Parathyroid adenoma (tissue), 2 donors: ENCODE measurements around the gene ETV1.

Experiments
- H2AFZ ChIP-seq: fragments of 300-600 bp; sonication (generic); one replicate; pipeline ENCODE4 v1.7.0; 2017; ENCODE audit warnings: antibody characterized with exemption, mild to moderate bottlenecking
- H3K27ac ChIP-seq: fragments of 300-600 bp; sonication (generic); one replicate; pipeline ENCODE4 v1.7.0; 2017
- H3K27me3 ChIP-seq: fragments of 300-600 bp; sonication (generic); one replicate; pipeline ENCODE4 v1.7.0; 2017; ENCODE audit warnings: low read length; ENCODE audit not compliant: control insufficient read depth, insufficient read depth
- H3K36me3 ChIP-seq: fragments of 300-600 bp; sonication (generic); one replicate; pipeline ENCODE4 v1.7.0; 2017; ENCODE audit warnings: low read length; ENCODE audit not compliant: control insufficient read depth, insufficient read depth
- H3K4me1 ChIP-seq: fragments of 300-600 bp; sonication (generic); one replicate; pipeline ENCODE4 v1.7.0; 2017; ENCODE audit warnings: control low read depth
- H3K4me2 ChIP-seq: fragments of 300-600 bp; sonication (generic); one replicate; pipeline ENCODE4 v1.7.0; 2017; ENCODE audit warnings: low read length
- H3K4me3 ChIP-seq: fragments of 300-600 bp; sonication (generic); one replicate; pipeline ENCODE4 v1.7.0; 2017; ENCODE audit warnings: low read depth, low read length
- H3K79me2 ChIP-seq: fragments of 300-600 bp; sonication (generic); one replicate; pipeline ENCODE4 v1.7.0; 2017; ENCODE audit warnings: control low read depth
- H3K9ac ChIP-seq: fragments of 300-600 bp; sonication (generic); one replicate; pipeline ENCODE4 v1.7.0; 2017; ENCODE audit warnings: mild to moderate bottlenecking
- H3K9me3 ChIP-seq: fragments of 300-600 bp; sonication (generic); one replicate; pipeline ENCODE4 v1.7.0; 2017; ENCODE audit warnings: low read length; ENCODE audit not compliant: control insufficient read depth
- TF ChIP-seq, protein P1 (sequence below): fragments of 300-600 bp; sonication (generic); IDR thresholded peaks from one replicate; pipeline ENCODE4 v1.7.0; 2017; ENCODE audit warnings: antibody characterized with exemption, mild to moderate bottlenecking
- donor health status: primary hyperparathyroidism.

Gene ETV1

DNA sequence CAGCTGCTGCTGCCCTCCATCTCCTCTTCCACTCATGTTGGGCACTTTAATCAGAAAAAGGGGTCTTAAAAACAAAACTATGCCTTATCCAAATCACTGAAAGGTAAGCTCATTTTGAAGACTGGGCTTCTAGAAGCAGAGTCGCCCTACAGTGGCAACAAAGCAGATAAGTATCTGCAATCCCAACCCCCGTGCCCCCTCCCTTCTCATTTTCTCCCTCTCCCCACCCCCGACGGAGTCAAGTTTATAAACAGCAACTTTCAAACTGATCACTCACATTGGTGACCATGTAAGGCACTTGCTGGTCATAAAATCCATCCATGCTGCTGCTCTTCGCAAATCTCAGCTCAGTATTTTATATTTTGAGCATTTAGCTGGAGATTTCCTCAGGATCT is 738 bp downstream of the ETV1 start:
- peak overlapping the region; percentile 80 for H3K4me3 ChIP-seq
- TF ChIP-seq, protein P1, sequence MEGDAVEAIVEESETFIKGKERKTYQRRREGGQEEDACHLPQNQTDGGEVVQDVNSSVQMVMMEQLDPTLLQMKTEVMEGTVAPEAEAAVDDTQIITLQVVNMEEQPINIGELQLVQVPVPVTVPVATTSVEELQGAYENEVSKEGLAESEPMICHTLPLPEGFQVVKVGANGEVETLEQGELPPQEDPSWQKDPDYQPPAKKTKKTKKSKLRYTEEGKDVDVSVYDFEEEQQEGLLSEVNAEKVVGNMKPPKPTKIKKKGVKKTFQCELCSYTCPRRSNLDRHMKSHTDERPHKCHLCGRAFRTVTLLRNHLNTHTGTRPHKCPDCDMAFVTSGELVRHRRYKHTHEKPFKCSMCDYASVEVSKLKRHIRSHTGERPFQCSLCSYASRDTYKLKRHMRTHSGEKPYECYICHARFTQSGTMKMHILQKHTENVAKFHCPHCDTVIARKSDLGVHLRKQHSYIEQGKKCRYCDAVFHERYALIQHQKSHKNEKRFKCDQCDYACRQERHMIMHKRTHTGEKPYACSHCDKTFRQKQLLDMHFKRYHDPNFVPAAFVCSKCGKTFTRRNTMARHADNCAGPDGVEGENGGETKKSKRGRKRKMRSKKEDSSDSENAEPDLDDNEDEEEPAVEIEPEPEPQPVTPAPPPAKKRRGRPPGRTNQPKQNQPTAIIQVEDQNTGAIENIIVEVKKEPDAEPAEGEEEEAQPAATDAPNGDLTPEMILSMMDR: no peak
- H3K9me3 ChIP-seq: no peaks in the 10 kb centered on the region
- H2AFZ ChIP-seq: peak overlapping the region; percentile 93
- H3K36me3 ChIP-seq: no peaks in the 10 kb centered on the region
- H3K4me1 ChIP-seq: no peaks in the 10 kb centered on the region
- peak overlapping the region; percentile 94 for H3K27ac ChIP-seq
- H3K4me2 ChIP-seq: peak overlapping the region; percentile 82
- H3K79me2 ChIP-seq: no peaks in the 10 kb centered on the region
- H3K27me3 ChIP-seq: no peaks in the 10 kb centered on the region
- H3K9ac ChIP-seq: no peak overlapping the region

GRCh38 chr7:13988065-13988464 is 1.4 kb downstream of the ETV1 start:
- Histone ChIP-seq H3K4me1 (no peaks in the 10 kb centered on the region), H3K9me3 (no peaks in the 10 kb centered on the region), H3K36me3 (no peaks in the 10 kb centered on the region), H3K27me3 (no peaks in the 10 kb centered on the region), H3K9ac (no peak overlapping the region), H3K4me3 (peak overlapping the region; percentile 80), H2AFZ (peak overlapping the region; percentile 62), H3K27ac (no peak overlapping the region), H3K4me2 (peak overlapping the region; percentile 82), H3K79me2 (no peaks in the 10 kb centered on the region)
- TF ChIP-seq, protein P1: no peak

GRCh38 chr7:13987395-13987794 is 2.1 kb downstream of the ETV1 start:
- H3K36me3 ChIP-seq: no peaks in the 10 kb centered on the region
- no peaks in the 10 kb centered on the region for H3K79me2 ChIP-seq
- H3K27ac ChIP-seq: no peak overlapping the region
- no peaks in the 10 kb centered on the region for H3K4me1 ChIP-seq
- no peak overlapping the region for H2AFZ ChIP-seq
- no peak overlapping the region for H3K4me3 ChIP-seq
- H3K9ac ChIP-seq: no peak overlapping the region
- no peaks in the 10 kb centered on the region for H3K27me3 ChIP-seq
- no peaks in the 10 kb centered on the region for H3K9me3 ChIP-seq
- TF ChIP-seq, protein P1: no peak
- no peak overlapping the region for H3K4me2 ChIP-seq

DNA sequence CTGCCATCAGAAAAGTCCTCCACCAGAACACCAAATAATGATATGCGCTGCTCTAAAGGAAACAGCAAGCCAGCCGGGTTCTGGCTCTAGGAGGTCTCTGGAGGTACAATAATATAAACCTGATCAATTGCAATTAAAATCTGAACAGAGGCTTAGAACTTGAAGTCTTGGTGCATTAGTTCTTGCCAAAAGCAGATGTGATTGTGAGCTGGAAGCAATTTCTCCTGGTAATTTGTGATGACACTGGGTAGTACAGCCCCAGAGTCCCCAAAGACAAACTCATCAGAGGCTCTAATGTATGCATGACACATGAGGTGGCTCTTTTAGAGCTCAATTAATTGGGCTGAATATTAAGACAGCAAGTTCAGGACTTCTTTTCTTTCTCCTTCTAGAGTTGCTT is 3.3 kb downstream of the ETV1 start:
- Histone ChIP-seq H3K4me3 (no peak overlapping the region), H3K9ac (no peak overlapping the region), H3K27ac (no peak overlapping the region), H3K27me3 (no peaks in the 10 kb centered on the region), H3K4me2 (no peak overlapping the region), H3K9me3 (no peaks in the 10 kb centered on the region), H3K36me3 (no peaks in the 10 kb centered on the region), H2AFZ (no peak overlapping the region), H3K4me1 (no peaks in the 10 kb centered on the region), H3K79me2 (no peaks in the 10 kb centered on the region)
- TF ChIP-seq, protein P1: no peak

DNA sequence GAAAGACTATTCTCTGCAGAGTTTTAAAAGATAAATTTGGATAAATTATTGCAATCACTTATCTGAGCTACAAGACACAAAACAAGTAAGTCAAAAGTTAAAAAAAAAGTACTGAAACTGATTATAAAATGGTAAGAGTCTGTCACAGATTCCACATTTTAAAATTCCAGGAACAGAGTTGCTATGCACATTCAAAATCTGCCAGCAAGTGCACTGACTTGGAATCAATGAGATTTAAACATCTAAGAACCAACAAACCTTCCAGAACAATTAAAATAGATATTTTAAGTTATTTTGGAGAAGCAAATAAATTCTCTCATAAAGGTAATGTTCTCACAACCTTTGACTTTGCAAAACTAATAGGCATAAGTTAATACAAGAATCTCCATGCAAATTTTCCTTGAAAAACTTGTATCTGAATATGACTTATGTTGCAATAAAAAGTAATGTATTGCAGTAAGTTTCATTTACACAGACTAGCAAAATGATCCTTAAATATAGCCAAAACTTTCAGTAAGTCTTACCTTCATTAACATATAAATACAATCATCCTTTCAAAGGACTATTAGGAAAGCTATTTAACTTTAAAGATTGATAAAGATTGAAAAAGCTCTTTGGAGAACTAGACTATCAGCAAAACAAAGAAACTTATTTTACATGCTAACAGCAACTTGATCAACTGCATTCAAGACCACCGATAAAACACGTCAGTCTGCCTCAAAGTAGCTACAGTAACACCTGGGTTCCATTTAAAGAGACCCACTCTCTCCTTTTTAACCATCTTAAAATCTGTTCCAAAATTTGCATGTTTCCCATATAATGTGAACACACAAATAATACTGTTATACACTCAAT is 4.4 kb downstream of the ETV1 start:
- TF ChIP-seq, protein P1: no peak
- Histone ChIP-seq H2AFZ (no peak overlapping the region), H3K9me3 (no peaks in the 10 kb centered on the region), H3K36me3 (no peaks in the 10 kb centered on the region), H3K4me1 (no peaks in the 10 kb centered on the region), H3K27ac (no peak overlapping the region), H3K9ac (no peak overlapping the region), H3K4me2 (no peak overlapping the region), H3K4me3 (no peak overlapping the region), H3K27me3 (no peaks in the 10 kb centered on the region), H3K79me2 (no peaks in the 10 kb centered on the region)
